ENCODE measurements around the gene HK1.

Gene HK1

DNA sequence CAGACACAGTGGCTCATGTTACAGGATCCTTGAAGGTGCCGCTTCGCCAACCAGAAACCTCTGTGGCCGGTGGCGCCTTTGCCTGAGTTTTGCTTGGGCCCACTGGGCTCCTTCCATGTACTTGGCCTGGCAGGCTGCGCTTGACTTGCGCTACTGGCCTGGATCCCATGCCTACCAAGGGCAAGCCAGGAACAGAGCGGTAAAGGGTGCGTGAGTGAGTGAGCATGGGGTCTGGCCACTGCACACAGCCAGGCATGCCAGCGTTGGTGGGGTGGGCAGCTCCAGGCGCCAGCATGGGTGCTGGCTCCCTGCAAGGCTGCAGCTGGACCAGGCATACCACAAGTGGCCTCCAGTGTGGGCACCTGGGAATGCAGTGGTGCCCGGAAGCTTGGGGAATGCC lies 156.6 kb downstream of the HK1 start:
- no peaks in the 10 kb centered on the region for H3K36me3 ChIP-seq (ENCODE audit: control insufficient read depth, insufficient read depth, low read length, severe bottlenecking)
- H3K4me1 ChIP-seq (ENCODE audit: control insufficient read depth, insufficient read depth, low read length): peaks cover 17% of the 10 kb centered on the region
- no peaks in the 10 kb centered on the region for H3K9me3 ChIP-seq (ENCODE audit: control insufficient read depth, low read length)
- peaks cover 2% of the 10 kb centered on the region for H3K27me3 ChIP-seq (replicated peaks; ENCODE audit: control insufficient read depth, insufficient read depth, low read length)
- DNase-seq (ENCODE audit: low read depth): no peak
- no peak overlapping the region for H3K4me3 ChIP-seq (ENCODE audit: low read length)
- no peak overlapping the region for H3K9ac ChIP-seq (ENCODE audit: low read length)

DNA sequence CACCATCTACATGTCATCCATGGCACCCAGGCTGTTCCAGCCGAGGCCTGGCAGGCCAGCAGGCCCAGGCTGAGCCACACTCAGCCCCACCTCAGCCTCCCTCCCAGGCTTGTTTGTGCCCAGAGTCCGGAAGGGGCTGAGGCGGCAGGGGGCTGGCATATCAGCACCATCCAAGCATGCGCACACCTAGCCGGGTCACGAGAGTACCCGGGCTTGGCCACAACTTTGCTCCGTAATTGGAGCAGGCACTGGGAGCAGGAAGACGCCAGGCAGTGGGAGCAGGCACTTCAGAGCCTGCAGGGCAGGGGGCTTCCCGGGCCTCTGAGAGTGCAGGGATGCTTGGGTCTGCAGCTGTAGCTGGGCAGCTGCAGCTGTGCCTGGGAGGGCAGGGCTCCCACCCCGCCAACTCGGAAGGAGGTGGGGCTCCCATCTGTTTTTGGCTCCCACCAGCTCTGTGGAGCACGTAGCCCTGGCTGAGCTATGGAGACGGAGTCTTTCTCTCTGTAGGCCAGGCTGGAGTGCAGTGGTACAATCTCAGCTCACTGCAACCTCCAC lies 157.7 kb downstream of the HK1 start:
- H3K27me3 ChIP-seq (replicated peaks; ENCODE audit: control insufficient read depth, insufficient read depth, low read length): peaks cover 2% of the 10 kb centered on the region
- no peak overlapping the region for H3K9ac ChIP-seq (ENCODE audit: low read length)
- H3K4me3 ChIP-seq (ENCODE audit: low read length): no peak overlapping the region
- H3K9me3 ChIP-seq (ENCODE audit: control insufficient read depth, low read length): no peaks in the 10 kb centered on the region
- H3K36me3 ChIP-seq (ENCODE audit: control insufficient read depth, insufficient read depth, low read length, severe bottlenecking): no peaks in the 10 kb centered on the region
- peaks cover 22% of the 10 kb centered on the region for H3K4me1 ChIP-seq (ENCODE audit: control insufficient read depth, insufficient read depth, low read length)
- no peak for DNase-seq (ENCODE audit: low read depth)

GRCh38 chr10:69437321-69438259 lies 159.3 kb downstream of the HK1 start:
- Histone ChIP-seq H3K4me1 (ENCODE audit: control insufficient read depth, insufficient read depth, low read length) (peaks cover 24% of the 10 kb centered on the region), H3K9ac (ENCODE audit: low read length) (no peak overlapping the region), H3K36me3 (ENCODE audit: control insufficient read depth, insufficient read depth, low read length, severe bottlenecking) (no peaks in the 10 kb centered on the region), H3K27me3 (replicated peaks; ENCODE audit: control insufficient read depth, insufficient read depth, low read length) (peaks cover 2% of the 10 kb centered on the region), H3K9me3 (ENCODE audit: control insufficient read depth, low read length) (no peaks in the 10 kb centered on the region), H3K4me3 (ENCODE audit: low read length) (no peak overlapping the region)
- DNase-seq (ENCODE audit: low read depth): no peak

DNA sequence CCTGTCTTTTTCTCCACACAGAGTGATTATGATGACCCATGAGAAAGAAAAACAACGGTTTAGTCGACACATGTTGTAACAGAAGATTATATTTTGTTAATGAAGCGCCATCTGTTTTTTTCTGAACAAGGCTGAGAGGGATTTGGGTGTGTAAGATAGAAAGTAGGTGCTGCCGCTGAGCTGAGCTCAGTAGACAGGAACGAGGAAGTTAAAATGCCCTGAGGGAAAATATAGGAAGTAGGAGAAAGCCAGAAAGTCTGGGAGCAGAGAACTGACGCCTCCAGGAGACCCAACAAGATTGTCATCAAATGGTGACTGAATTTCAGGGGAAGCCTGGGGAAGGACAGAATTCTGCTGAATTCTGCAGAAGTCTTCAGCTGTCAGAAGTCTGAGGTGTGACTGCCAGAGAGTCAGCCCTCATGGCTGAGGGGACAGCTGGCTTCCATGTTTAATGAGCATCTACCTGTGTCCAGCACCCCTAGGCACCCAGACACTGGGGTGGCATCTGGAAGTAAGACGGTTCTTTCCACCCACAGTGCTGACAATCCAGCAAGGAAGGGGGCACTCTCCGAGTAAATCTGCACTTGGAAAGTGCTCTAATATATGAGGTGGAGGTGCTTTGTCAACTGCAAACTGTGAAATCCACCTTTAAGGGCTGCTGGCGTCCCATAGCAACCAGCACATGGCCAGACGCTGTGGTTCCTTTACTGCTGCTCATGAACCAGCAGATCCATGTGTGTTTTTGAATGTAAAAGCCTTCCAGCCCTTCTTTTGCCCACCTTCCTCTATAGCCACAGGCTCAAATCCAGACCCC lies 160.4 kb downstream of the HK1 start:
- peak; percentile 73 for DNase-seq (ENCODE audit: low read depth)
- no peaks in the 10 kb centered on the region for H3K9me3 ChIP-seq (ENCODE audit: control insufficient read depth, low read length)
- H3K4me1 ChIP-seq (ENCODE audit: control insufficient read depth, insufficient read depth, low read length): peaks cover 24% of the 10 kb centered on the region
- H3K36me3 ChIP-seq (ENCODE audit: control insufficient read depth, insufficient read depth, low read length, severe bottlenecking): no peaks in the 10 kb centered on the region
- no peaks in the 10 kb centered on the region for H3K27me3 ChIP-seq (replicated peaks; ENCODE audit: control insufficient read depth, insufficient read depth, low read length)
- peak overlapping the region; percentile 24 for H3K4me3 ChIP-seq (ENCODE audit: low read length)
- H3K9ac ChIP-seq (ENCODE audit: low read length): peak overlapping the region; percentile 50

DNA sequence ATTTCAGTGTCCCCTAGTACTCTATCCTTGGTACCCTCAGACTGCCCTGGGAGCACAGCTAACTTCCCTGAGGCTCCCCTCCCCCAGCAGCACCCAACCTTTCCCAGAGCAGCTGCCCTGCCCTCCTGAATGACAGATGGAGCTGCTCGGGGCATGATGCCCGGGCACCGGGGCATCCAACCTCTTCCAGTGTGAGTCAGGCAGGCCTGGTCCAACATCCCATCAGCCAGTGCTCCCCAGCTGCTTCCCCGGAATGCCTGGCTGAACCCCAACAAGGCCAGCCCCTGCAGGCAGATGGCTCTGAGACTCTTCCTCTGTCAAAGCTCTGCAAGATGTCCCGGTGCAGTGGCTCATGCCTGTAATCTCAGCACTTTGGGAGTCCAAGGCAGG lies 161.0 kb downstream of the HK1 start:
- Histone ChIP-seq H3K9ac (ENCODE audit: low read length) (no peak overlapping the region), H3K27me3 (replicated peaks; ENCODE audit: control insufficient read depth, insufficient read depth, low read length) (no peaks in the 10 kb centered on the region), H3K4me3 (ENCODE audit: low read length) (no peak overlapping the region), H3K36me3 (ENCODE audit: control insufficient read depth, insufficient read depth, low read length, severe bottlenecking) (no peaks in the 10 kb centered on the region), H3K9me3 (ENCODE audit: control insufficient read depth, low read length) (peaks cover 3% of the 10 kb centered on the region), H3K4me1 (ENCODE audit: control insufficient read depth, insufficient read depth, low read length) (peaks cover 24% of the 10 kb centered on the region)
- no peak for DNase-seq (ENCODE audit: low read depth)

GRCh38 chr10:69439813-69440506 lies 161.7 kb downstream of the HK1 start:
- peak; percentile 50 for DNase-seq (ENCODE audit: low read depth)

DNA sequence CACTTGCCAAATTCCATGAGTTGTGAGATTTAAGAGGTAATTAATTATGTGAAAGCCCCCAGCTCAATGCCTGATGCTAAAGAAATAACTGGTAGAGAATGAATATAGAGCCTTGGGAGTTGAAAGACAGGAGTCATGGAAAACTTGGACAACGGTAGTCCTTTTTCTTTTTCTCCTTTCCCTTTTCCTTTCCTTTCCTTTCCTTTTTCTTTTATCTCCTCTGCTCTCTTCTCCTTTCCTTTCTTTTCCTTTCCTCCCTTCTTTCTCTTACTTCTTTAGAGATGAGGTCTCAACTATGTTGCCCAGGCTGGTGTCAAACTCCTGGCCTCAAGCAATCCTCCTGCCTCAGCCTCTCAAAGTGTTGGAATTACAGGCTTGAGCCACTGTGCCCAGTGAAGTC lies 165.1 kb downstream of the HK1 start:
- Histone ChIP-seq H3K27me3 (replicated peaks; ENCODE audit: control insufficient read depth, insufficient read depth, low read length) (no peaks in the 10 kb centered on the region), H3K4me1 (ENCODE audit: control insufficient read depth, insufficient read depth, low read length) (peaks cover 43% of the 10 kb centered on the region), H3K36me3 (ENCODE audit: control insufficient read depth, insufficient read depth, low read length, severe bottlenecking) (no peaks in the 10 kb centered on the region), H3K9me3 (ENCODE audit: control insufficient read depth, low read length) (peaks cover 3% of the 10 kb centered on the region), H3K9ac (ENCODE audit: low read length) (no peak overlapping the region), H3K4me3 (ENCODE audit: low read length) (no peak overlapping the region)
- DNase-seq (ENCODE audit: low read depth): no peak

More at GRCh38 chr10:69439813-69440506, 161.7 kb downstream of the HK1 start:
- Histone ChIP-seq H3K9me3 (ENCODE audit: control insufficient read depth, low read length) (peaks cover 3% of the 10 kb centered on the region), H3K36me3 (ENCODE audit: control insufficient read depth, insufficient read depth, low read length, severe bottlenecking) (no peaks in the 10 kb centered on the region), H3K4me1 (ENCODE audit: control insufficient read depth, insufficient read depth, low read length) (peaks cover 26% of the 10 kb centered on the region), H3K27me3 (replicated peaks; ENCODE audit: control insufficient read depth, insufficient read depth, low read length) (no peaks in the 10 kb centered on the region), H3K4me3 (ENCODE audit: low read length) (no peak overlapping the region), H3K9ac (ENCODE audit: low read length) (no peak overlapping the region)

- peaks cover 33% of the 10 kb centered on the region for H3K4me1 ChIP-seq (ENCODE audit: control insufficient read depth, insufficient read depth, low read length)
- no peak overlapping the region for H3K4me3 ChIP-seq (ENCODE audit: low read length)
- no peak overlapping the region for H3K9ac ChIP-seq (ENCODE audit: low read length)
- H3K27me3 ChIP-seq (replicated peaks; ENCODE audit: control insufficient read depth, insufficient read depth, low read length): no peaks in the 10 kb centered on the region
- DNase-seq (ENCODE audit: low read depth): no peak
- H3K36me3 ChIP-seq (ENCODE audit: control insufficient read depth, insufficient read depth, low read length, severe bottlenecking): no peaks in the 10 kb centered on the region
- H3K9me3 ChIP-seq (ENCODE audit: control insufficient read depth, low read length): peaks cover 3% of the 10 kb centered on the region
Observed at GRCh38 chr10:69445041-69445440, 166.7 kb downstream of the HK1 start.

- Histone ChIP-seq H3K4me1 (ENCODE audit: control insufficient read depth, insufficient read depth, low read length) (peaks cover 40% of the 10 kb centered on the region), H3K9me3 (ENCODE audit: control insufficient read depth, low read length) (peaks cover 3% of the 10 kb centered on the region), H3K4me3 (ENCODE audit: low read length) (no peak overlapping the region), H3K27me3 (replicated peaks; ENCODE audit: control insufficient read depth, insufficient read depth, low read length) (no peaks in the 10 kb centered on the region), H3K9ac (ENCODE audit: low read length) (no peak overlapping the region), H3K36me3 (ENCODE audit: control insufficient read depth, insufficient read depth, low read length, severe bottlenecking) (no peaks in the 10 kb centered on the region)
- DNase-seq (ENCODE audit: low read depth): peak; percentile 41
Observed at GRCh38 chr10:69446229-69446628, 167.9 kb downstream of the HK1 start.

DNA sequence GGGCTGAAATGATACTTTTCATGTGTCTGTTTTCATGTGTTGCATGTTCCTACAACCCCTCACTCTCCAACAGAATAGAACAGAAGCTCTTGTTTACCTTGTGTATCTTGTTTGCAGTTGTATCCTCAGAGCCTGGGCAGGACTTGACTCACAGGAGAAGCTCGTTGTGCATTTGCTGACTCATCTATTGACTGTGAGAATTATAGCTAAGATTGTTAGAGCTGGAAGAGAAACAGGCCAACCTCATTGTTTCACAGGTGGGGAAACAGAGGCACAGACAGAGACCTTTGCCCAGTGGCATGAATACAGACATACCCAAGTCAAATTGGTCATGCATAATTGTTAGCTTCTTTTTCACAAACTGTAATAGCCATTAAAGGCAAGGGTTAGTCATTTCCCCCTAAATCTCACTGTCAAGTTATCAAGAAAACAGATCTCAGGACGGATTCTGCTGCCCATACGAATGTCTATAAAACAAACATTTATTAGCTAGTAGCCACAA lies 168.4 kb downstream of the HK1 start:
- Histone ChIP-seq H3K4me1 (ENCODE audit: control insufficient read depth, insufficient read depth, low read length) (peaks cover 42% of the 10 kb centered on the region), H3K4me3 (ENCODE audit: low read length) (no peak overlapping the region), H3K9me3 (ENCODE audit: control insufficient read depth, low read length) (peaks cover 3% of the 10 kb centered on the region), H3K9ac (ENCODE audit: low read length) (no peak overlapping the region), H3K27me3 (replicated peaks; ENCODE audit: control insufficient read depth, insufficient read depth, low read length) (peaks cover 2% of the 10 kb centered on the region), H3K36me3 (ENCODE audit: control insufficient read depth, insufficient read depth, low read length, severe bottlenecking) (no peaks in the 10 kb centered on the region)
- peak; percentile 78 for DNase-seq (ENCODE audit: low read depth)
